HepG2 (cell line): ENCODE results near the gene COX5B. TPM values are rescaled to one million over a fixed set of nuclear protein-coding genes. Genes with fewer than 3 reads are reported as not detected.

Experiments
- ATAC-seq: fragments of 200-7000 bp; cut with Tn5 transposase; 3 replicates; pipeline ENCODE4 v1.9.1; 2020; ENCODE audit warnings: mild to moderate bottlenecking, moderate library complexity
- BruUV-seq: library from RNA; stranded (reverse); fragments of 400-500 nt; replicated peaks from 2 replicates; lab custom pipeline; 2021; lab: Mats Ljungman, UMichigan
- CTCF ChIA-PET: fragments of 300-600 bp; formaldehyde crosslinking; extraction: SDS; loops from one replicate; lab custom pipeline; 2021; ENCODE audit warnings: low total read pairs, inconsistent platforms, low intra/inter-chr PET ratio; lab: Yijun Ruan, JAX
- POLR2A ChIA-PET: fragments of 350-600 bp; sonication (Branson Sonifier 250); formaldehyde crosslinking; loops from one replicate; lab custom pipeline; 2020; ENCODE audit warnings: antibody characterized with exemption, inconsistent platforms; lab: Yijun Ruan, JAX
- DNase-seq: peaks from one replicate; pipeline ENCODE4 v3.0.0-alpha.2; 2015; ENCODE audit warnings: low spot score
- FAIRE-seq: peaks from 3 replicates; lab custom pipeline; 2011; peaks lifted over from hg19 to GRCh38; lab: Jason Lieb, UNC
- H2AFZ ChIP-seq: one replicate; pipeline ENCODE4 v1.6.1; 2011; ENCODE audit warnings: low read length, inconsistent platforms
- H3K27ac ChIP-seq: fragments of 300-600 bp; 3 replicates; pipeline ENCODE4 v1.8.0; 2011; ENCODE audit warnings: mixed run types, mild to moderate bottlenecking, mixed read lengths, low read length, inconsistent platforms; ENCODE audit not compliant: insufficient read depth; ENCODE audit errors: extremely low read length
- H3K27me3 ChIP-seq, 2 experiments: fragments of 200-600 bp in 1 of 2; 2 replicates in 1 of 2; 3 replicates in 1 of 2; pipeline versions ENCODE4 v1.6.0 to v1.8.0; 2011; ENCODE audit warnings: low read length in 2 of 2, mild to moderate bottlenecking in 2 of 2, moderate library complexity in 2 of 2, inconsistent platforms in 1 of 2; ENCODE audit not compliant: insufficient read depth in 2 of 2, control insufficient read depth in 1 of 2
- H3K36me3 ChIP-seq, 2 experiments: fragments of 200-600 bp in 1 of 2; replicated peaks in 1 of 2; 2 replicates in 1 of 2; 3 replicates in 1 of 2; pipeline versions ENCODE4 v1.5.1 to v1.8.0; 2011; ENCODE audit warnings: low read length in 2 of 2, inconsistent platforms in 1 of 2; ENCODE audit not compliant: insufficient read depth in 2 of 2, control insufficient read depth in 1 of 2
- H3K4me1 ChIP-seq: 2 replicates; pipeline ENCODE4 v1.5.1; 2012; ENCODE audit warnings: low read length, inconsistent platforms; ENCODE audit not compliant: insufficient read depth
- H3K4me2 ChIP-seq: 2 replicates; pipeline ENCODE4 v1.6.0; 2011; ENCODE audit warnings: low read depth, low read length, inconsistent platforms
- H3K4me3 ChIP-seq, 3 experiments: fragments of 200-600 bp in 1 of 3; sonication (generic), shearing (Covaris generic) in 1 of 3; replicated peaks in 1 of 3; 2 replicates each; pipeline ENCODE4 v1.5.1; 2011 to 2016; ENCODE audit warnings: low read length in 3 of 3, inconsistent platforms in 2 of 3, low read depth in 2 of 3, mild to moderate bottlenecking in 2 of 3, control low read depth in 1 of 3, mixed read lengths in 1 of 3; ENCODE audit not compliant: insufficient read depth in 1 of 3
- H3K79me2 ChIP-seq: one replicate; pipeline ENCODE4 v1.6.1; 2011; ENCODE audit warnings: low read length, inconsistent platforms; ENCODE audit not compliant: insufficient read depth
- H3K9ac ChIP-seq: 2 replicates; pipeline ENCODE4 v1.6.0; 2011; ENCODE audit warnings: mild to moderate bottlenecking, low read depth, low read length, inconsistent platforms; ENCODE audit not compliant: insufficient read depth
- H3K9me3 ChIP-seq: 2 replicates; pipeline ENCODE4 v1.5.1; 2012; ENCODE audit warnings: mild to moderate bottlenecking, low read length
- H4K20me1 ChIP-seq: 2 replicates; pipeline ENCODE4 v1.6.0; 2011; ENCODE audit warnings: inconsistent platforms, mild to moderate bottlenecking, low read length, moderate library complexity; ENCODE audit not compliant: insufficient read depth
- ARNT ChIP-seq: fragments of 450-650 bp; IDR thresholded peaks from 2 replicates; pipeline ENCODE4 v1.6.1; 2017
- RNF2 ChIP-seq: fragments of 450-650 bp; conservative IDR thresholded peaks from 2 replicates; pipeline ENCODE4 v1.6.1; 2016; ENCODE audit warnings: low read depth
- THAP7 ChIP-seq: sonication (generic); formaldehyde crosslinking; IDR thresholded peaks from 2 replicates; pipeline ENCODE4 v1.8.1; 2023; ENCODE audit warnings: mild to moderate bottlenecking, missing genetic modification reagents
- ZNF333 ChIP-seq: sonication (generic); formaldehyde crosslinking; IDR thresholded peaks from 2 replicates; pipeline ENCODE4 v1.4.0; 2020; ENCODE audit warnings: mild to moderate bottlenecking, missing genetic modification reagents, borderline replicate concordance
- ZNF766 ChIP-seq: sonication (generic); formaldehyde crosslinking; IDR thresholded peaks from 2 replicates; pipeline ENCODE4 v1.5.0; 2020; ENCODE audit warnings: missing genetic modification reagents, borderline replicate concordance
- WGBS: methylation state at CpG from one replicate; pipeline ENCODE4 v1.1.6; 2017; ENCODE audit warnings: low lambda C conversion rate; 5-methylcytosine and 5-hydroxymethylcytosine counted together
- in situ Hi-C: cut with HindIII; loops from 2 replicates; pipeline ENCODE4 v1.10.0; 2017; ENCODE audit warnings: low pct_unique_long_range_greater_than_20kb; ENCODE audit not compliant: extremely low pct_ligation_motif_present
- intact Hi-C: fragments of 100-400 bp; cut with micrococcal nuclease; formaldehyde crosslinking; loops from one replicate; pipeline ENCODE4 v1.10.0; 2022; ENCODE audit not compliant: unreplicated experiment
- polyA plus RNA-seq, 8 experiments: library from polyadenylated mRNA; depleted of rRNA in 3 of 8; stranded (reverse) in 7 of 8; unstranded in 1 of 8; fragments of >200 nt; fragmentation: Illumina TruSeq in 4 of 8; extraction: Trizol in 4 of 8; gene quantifications; 2 replicates each; pipeline versions ENCODE4 v1.2.1 to v1.2.3, GENCODE V29; 2011 to 2016; ENCODE audit warnings: low read depth in 4 of 8, missing spikeins in 1 of 8, mixed read lengths in 1 of 8; ENCODE audit not compliant: insufficient read depth in 1 of 8
- total RNA-seq, 5 experiments: library from RNA; depleted of rRNA; stranded (reverse); fragments of >200 nt; fragmentation: Illumina TruSeq; extraction: Trizol; gene quantifications; 2 replicates each; pipeline ENCODE4 v1.2.3, GENCODE V29; 2016; ENCODE audit warnings: low read depth in 1 of 5
- TF ChIP-seq, protein P1 (sequence below): sonication (generic); formaldehyde crosslinking; conservative IDR thresholded peaks from 2 replicates; pipeline ENCODE4 v1.8.0; 2022; ENCODE audit warnings: missing genetic modification reagents
- TF ChIP-seq, protein P2 (sequence below): sonication (generic); formaldehyde crosslinking; IDR thresholded peaks from 2 replicates; pipeline ENCODE4 v1.9.0; 2022; ENCODE audit warnings: missing genetic modification reagents, mild to moderate bottlenecking, borderline replicate concordance

Gene COX5B
- total and polyA plus RNA-seq, 2 of the 13 experiments (the other 11 are each of a cell fraction or from before 2014, with no cell fraction given), result 453 to 536 TPM

GRCh38 chr2:97661927-97662326 lies 16.1 kb downstream of the COX5B start:
- peaks cover 20% of the 10 kb centered on the region for H3K79me2 ChIP-seq
- WGBS, result 93% methylated on average over 6 of the region's 6 CpGs
- DNase-seq (no peak), ATAC-seq (no peak), FAIRE-seq (no peak)
- H2AFZ ChIP-seq, result no peak overlapping the region
- H3K27me3 ChIP-seq, result no peaks in the 10 kb centered on the region; a peak in 1 of 5 replicates
- peak overlapping the region; percentile 87 for H3K9ac ChIP-seq
- ChIA-PET POLR2A (interaction anchor here (1.4 to 8.2 kb wide), 5 partner anchors 11 to 1594 kb away, joined by 4 to 298 read pairs (median 5); partner anchors contain the start of gene COX5B), CTCF (no interaction called here)
- BruUV-seq, result no TSS peak
- H3K4me1 ChIP-seq, result peaks cover 41% of the 10 kb centered on the region
- H3K9me3 ChIP-seq, result no peaks in the 10 kb centered on the region
- intact Hi-C loops, result loop anchor here (2.0 kb wide), 1 partner anchor 15 kb away; the partner anchor contains the start of gene COX5B
- TF ChIP-seq, protein P1, sequence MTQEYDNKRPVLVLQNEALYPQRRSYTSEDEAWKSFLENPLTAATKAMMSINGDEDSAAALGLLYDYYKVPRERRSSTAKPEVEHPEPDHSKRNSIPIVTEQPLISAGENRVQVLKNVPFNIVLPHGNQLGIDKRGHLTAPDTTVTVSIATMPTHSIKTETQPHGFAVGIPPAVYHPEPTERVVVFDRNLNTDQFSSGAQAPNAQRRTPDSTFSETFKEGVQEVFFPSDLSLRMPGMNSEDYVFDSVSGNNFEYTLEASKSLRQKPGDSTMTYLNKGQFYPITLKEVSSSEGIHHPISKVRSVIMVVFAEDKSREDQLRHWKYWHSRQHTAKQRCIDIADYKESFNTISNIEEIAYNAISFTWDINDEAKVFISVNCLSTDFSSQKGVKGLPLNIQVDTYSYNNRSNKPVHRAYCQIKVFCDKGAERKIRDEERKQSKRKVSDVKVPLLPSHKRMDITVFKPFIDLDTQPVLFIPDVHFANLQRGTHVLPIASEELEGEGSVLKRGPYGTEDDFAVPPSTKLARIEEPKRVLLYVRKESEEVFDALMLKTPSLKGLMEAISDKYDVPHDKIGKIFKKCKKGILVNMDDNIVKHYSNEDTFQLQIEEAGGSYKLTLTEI (CRISPR knock-in tag), result no peak
- TF ChIP-seq THAP7 (no peak), ZNF333 (no peak), RNF2 (no peak), ZNF766 (no peak), ARNT (no peak)
- TF ChIP-seq, protein P2, sequence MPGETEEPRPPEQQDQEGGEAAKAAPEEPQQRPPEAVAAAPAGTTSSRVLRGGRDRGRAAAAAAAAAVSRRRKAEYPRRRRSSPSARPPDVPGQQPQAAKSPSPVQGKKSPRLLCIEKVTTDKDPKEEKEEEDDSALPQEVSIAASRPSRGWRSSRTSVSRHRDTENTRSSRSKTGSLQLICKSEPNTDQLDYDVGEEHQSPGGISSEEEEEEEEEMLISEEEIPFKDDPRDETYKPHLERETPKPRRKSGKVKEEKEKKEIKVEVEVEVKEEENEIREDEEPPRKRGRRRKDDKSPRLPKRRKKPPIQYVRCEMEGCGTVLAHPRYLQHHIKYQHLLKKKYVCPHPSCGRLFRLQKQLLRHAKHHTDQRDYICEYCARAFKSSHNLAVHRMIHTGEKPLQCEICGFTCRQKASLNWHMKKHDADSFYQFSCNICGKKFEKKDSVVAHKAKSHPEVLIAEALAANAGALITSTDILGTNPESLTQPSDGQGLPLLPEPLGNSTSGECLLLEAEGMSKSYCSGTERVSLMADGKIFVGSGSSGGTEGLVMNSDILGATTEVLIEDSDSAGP (CRISPR knock-in tag), result peak; percentile 5; the same call in 1 of the 2 replicates
- H3K4me3 ChIP-seq, result peak overlapping the region in 2 of 3 experiments; percentile 87 to 96; a peak in 4 of 6 replicates
- peaks cover 9% of the 10 kb centered on the region; the same call in 1 of the 2 replicates for H4K20me1 ChIP-seq
- in situ Hi-C loops, result loop anchor here (5.0 to 25.0 kb wide), 2 partner anchors 75 to 1600 kb away; partner anchors contain the start of gene ANKRD36B
- peak overlapping the region; percentile 90 for H3K27ac ChIP-seq
- H3K4me2 ChIP-seq, result peak overlapping the region; percentile 92
- peaks cover 19 to 32% of the 10 kb centered on the region in 2 experiments for H3K36me3 ChIP-seq
